ENCODE data around the gene SPON2. TPM values are rescaled to one million over a fixed set of nuclear protein-coding genes. Genes with fewer than 3 reads are reported as not detected.

The SPON2 gene
- total RNA-seq, 1 donor from 2014 or later: 3.4 TPM

DNA sequence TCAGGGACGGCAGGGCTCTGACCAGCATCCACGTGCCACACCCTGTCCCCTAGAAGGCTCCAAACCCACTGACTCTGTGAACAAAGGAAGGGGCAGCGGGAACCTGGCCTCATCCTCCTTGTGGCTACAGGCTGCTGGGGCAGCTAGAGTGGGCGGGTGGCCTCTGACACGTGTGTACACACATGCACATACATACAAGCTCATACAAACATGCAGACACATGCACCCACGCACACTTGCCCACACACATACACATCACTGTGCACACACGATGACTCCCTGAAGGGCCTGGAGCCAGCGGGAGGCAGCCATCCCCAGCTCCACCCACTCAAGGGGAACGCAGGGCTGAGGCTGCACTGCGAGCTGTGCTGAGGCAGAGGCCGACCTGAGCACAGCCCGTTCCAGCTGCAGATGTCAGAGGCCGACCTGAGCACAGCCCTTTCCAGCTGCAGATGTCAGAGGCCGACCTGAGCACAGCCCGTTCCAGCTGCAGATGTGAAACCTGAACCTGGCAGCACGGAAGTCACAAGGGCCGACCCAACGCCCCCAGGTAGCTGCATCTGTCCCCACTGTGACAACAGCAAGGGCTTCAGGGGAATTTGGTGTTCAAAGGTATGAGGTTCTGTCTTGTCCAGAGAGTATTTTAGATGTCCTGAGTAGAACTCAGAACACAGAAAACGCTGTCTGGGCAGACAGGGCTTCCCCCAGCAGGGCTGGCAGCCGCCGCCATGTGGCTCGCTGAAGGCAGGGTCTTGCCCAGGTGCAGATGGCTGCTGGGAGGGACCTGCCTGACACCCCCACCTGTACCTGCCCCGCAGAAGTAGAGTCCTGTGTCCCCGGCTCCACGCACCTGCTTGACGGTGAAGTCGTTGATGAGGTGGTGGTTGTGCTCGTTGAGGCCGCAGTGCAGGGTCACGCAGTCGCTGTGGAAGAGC is 43.0 kb upstream of the SPON2 start:
- ChIA-PET POLR2A (interaction anchor here (1.2 kb wide), 1 partner anchor 32 kb away, joined by 4 read pairs; no protein-coding TSS in a partner anchor), CTCF (no interaction called here)
- no peaks in the 10 kb centered on the region for H3K9me3 Mint-ChIP-seq
- H3K27ac Mint-ChIP-seq: no peak overlapping the region
- DNase-seq (no peak), ATAC-seq (ENCODE audit: low read depth) (no peak)
- peaks cover 43% of the 10 kb centered on the region for H3K36me3 Mint-ChIP-seq (ENCODE audit: low read depth)
- intact Hi-C loops (cut with micrococcal nuclease): no loop called here
- TF ChIP-seq, protein P1, sequence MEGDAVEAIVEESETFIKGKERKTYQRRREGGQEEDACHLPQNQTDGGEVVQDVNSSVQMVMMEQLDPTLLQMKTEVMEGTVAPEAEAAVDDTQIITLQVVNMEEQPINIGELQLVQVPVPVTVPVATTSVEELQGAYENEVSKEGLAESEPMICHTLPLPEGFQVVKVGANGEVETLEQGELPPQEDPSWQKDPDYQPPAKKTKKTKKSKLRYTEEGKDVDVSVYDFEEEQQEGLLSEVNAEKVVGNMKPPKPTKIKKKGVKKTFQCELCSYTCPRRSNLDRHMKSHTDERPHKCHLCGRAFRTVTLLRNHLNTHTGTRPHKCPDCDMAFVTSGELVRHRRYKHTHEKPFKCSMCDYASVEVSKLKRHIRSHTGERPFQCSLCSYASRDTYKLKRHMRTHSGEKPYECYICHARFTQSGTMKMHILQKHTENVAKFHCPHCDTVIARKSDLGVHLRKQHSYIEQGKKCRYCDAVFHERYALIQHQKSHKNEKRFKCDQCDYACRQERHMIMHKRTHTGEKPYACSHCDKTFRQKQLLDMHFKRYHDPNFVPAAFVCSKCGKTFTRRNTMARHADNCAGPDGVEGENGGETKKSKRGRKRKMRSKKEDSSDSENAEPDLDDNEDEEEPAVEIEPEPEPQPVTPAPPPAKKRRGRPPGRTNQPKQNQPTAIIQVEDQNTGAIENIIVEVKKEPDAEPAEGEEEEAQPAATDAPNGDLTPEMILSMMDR (IDR thresholded peaks at IDR 0.05): no peak
- H3K27me3 Mint-ChIP-seq: no peaks in the 10 kb centered on the region
- H3K4me1 Mint-ChIP-seq: peaks cover 49% of the 10 kb centered on the region
- H3K4me3 Mint-ChIP-seq: no peak overlapping the region

- no peak overlapping the region for H3K27ac Mint-ChIP-seq
- ATAC-seq (ENCODE audit: low read depth) (no peak), DNase-seq (no peak)
- H3K4me3 Mint-ChIP-seq: no peak overlapping the region
- intact Hi-C loops (cut with micrococcal nuclease): no loop called here
- no peaks in the 10 kb centered on the region for H3K9me3 Mint-ChIP-seq
- POLR2A ChIA-PET: no interaction called here
- peaks cover 43% of the 10 kb centered on the region for H3K4me1 Mint-ChIP-seq
- H3K27me3 Mint-ChIP-seq: no peaks in the 10 kb centered on the region
- CTCF ChIA-PET: no interaction called here
- H3K36me3 Mint-ChIP-seq (ENCODE audit: low read depth): peaks cover 40% of the 10 kb centered on the region
- TF ChIP-seq, protein P1 (IDR thresholded peaks at IDR 0.05): no peak
Observed at GRCh38 chr4:1214101-1215095, 42.0 kb upstream of the SPON2 start.

GRCh38 chr4:1213336-1213995 is 41.1 kb upstream of the SPON2 start:
- TF ChIP-seq, protein P1 (IDR thresholded peaks at IDR 0.05): no peak
- intact Hi-C loops (cut with micrococcal nuclease): no loop called here
- POLR2A ChIA-PET: no interaction called here
- Mint-ChIP-seq H3K27ac (no peak overlapping the region), H3K27me3 (no peaks in the 10 kb centered on the region), H3K4me1 (peaks cover 38% of the 10 kb centered on the region), H3K4me3 (no peak overlapping the region), H3K36me3 (ENCODE audit: low read depth) (peaks cover 40% of the 10 kb centered on the region), H3K9me3 (no peaks in the 10 kb centered on the region)
- no peak for ATAC-seq (ENCODE audit: low read depth)
- CTCF ChIA-PET: no interaction called here
- no peak for DNase-seq

- ATAC-seq (ENCODE audit: low read depth): no peak
- Mint-ChIP-seq H3K4me1 (peaks cover 31% of the 10 kb centered on the region), H3K27ac (no peak overlapping the region), H3K27me3 (no peaks in the 10 kb centered on the region), H3K4me3 (no peak overlapping the region), H3K9me3 (no peaks in the 10 kb centered on the region), H3K36me3 (ENCODE audit: low read depth) (peaks cover 40% of the 10 kb centered on the region)
- no peak for DNase-seq
- ChIA-PET POLR2A (no interaction called here), CTCF (no interaction called here)
- TF ChIP-seq, protein P1 (IDR thresholded peaks at IDR 0.05): no peak
- intact Hi-C loops (cut with micrococcal nuclease): no loop called here
Observed at GRCh38 chr4:1212546-1213335, 40.4 kb upstream of the SPON2 start.

All from activated B cell treated with CpG ODN at 0.5 μM for 24 hours (primary cell).